Keratinocyte (primary cell): Measurements from ENCODE around the gene WNT3.

Experiments
- CTCF ChIP-seq, 3 experiments: IDR thresholded peaks in 1 of 3; conservative IDR thresholded peaks in 1 of 3; optimal IDR thresholded peaks in 1 of 3; 2 replicates in 2 of 3; 3 replicates in 1 of 3; pipeline versions ENCODE3 to v1.5.1; 2011; ENCODE audit warnings: low read length in 3 of 3, mild to moderate bottlenecking in 3 of 3, moderate library complexity in 2 of 3, control low read depth in 1 of 3, inconsistent platforms in 1 of 3; ENCODE audit not compliant: insufficient read depth in 2 of 3; ENCODE audit errors: extremely low read depth in 1 of 3
- EZH2 ChIP-seq: IDR thresholded peaks from one replicate; pipeline ENCODE4 v1.6.1; 2012; ENCODE audit warnings: inconsistent platforms, mild to moderate bottlenecking, low read length, moderate library complexity

- TF ChIP-seq CTCF (optimal IDR thresholded peaks at IDR 0.05 in 1 of 3, IDR thresholded peaks at IDR 0.05 in 1 of 3, conservative IDR thresholded peaks at IDR 0.05 in 1 of 3; ENCODE audit: extremely low read depth in 1 of 3, insufficient read depth in 2 of 3, low read length in 3 of 3) (no peak), EZH2 (no peak)
Observed at GRCh38 chr17:46794318-46794717, 24.2 kb downstream of the WNT3 start.
